Measurements from ENCODE around the gene CYP27A1. TPM values are rescaled to one million over a fixed set of nuclear protein-coding genes. Genes with fewer than 3 reads are reported as not detected.

CYP27A1 gene
- total and polyA plus RNA-seq, 9 of the 15 experiments (the other 6 are each of a cell fraction or from before 2014, with no cell fraction given): 0.20 TPM; not detected in 8

DNA sequence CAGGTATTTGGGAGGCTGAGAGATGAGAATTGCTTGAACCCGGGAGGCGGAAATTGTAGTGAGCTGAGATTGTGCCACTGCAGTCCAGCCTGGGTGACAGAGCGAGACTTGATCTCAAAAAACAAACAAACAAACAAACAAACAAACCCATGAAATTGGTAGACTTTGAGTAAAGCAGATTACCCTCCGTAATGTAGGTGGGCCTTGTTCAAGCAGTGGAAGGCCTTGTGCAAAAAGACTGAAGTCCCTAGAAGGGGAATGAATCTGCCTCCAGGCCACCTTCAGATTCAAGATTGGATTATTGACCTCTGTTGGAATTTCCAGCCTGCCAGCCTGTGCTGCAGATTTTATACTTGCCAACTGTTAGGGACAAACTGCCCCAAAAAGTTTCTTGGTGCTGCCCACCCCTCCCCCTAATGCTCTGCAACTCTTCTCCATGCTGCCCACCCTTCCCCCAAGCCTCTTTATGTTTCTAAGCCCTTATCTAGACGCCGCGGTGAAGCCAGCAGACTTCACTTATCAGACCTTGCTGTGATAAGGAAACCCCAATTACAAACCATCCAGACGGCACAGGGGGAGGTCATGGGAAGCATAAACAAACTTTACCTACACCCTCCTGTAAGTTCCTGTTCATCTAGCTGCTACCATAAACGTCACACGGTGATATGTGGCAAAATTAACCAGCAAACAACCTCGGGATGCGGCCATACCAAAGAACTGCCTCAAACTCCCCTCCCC lies 17.0 kb downstream of the CYP27A1 start (continued):
- TF ChIP-seq ARHGAP35 (IDR thresholded peaks at IDR 0.05; ENCODE audit: partially characterized antibody): no peak
- TF ChIP-seq TAF15 (IDR thresholded peaks at IDR 0.05; ENCODE audit: low read depth, low read length): no peak
- TF ChIP-seq SOX6 (IDR thresholded peaks at IDR 0.05): peak; percentile 27; the same call in 1 of the 2 replicates
- no peak for TF ChIP-seq ZNF561 (CRISPR knock-in tag; conservative IDR thresholded peaks at IDR 0.05)
- TF ChIP-seq SMARCE1 (IDR thresholded peaks at IDR 0.05): peak; percentile 48; the same call in 1 of the 2 replicates
- TF ChIP-seq CHCHD3 (CRISPR knock-in tag; IDR thresholded peaks at IDR 0.05): no peak
- no peak for TF ChIP-seq SMC3 (conservative IDR thresholded peaks at IDR 0.05; ENCODE audit: insufficient read depth, low read depth, low read length)
- TF ChIP-seq SMARCB1 (IDR thresholded peaks at IDR 0.05; ENCODE audit: insufficient read length, low read depth): no peak
- TF ChIP-seq, protein P1, sequence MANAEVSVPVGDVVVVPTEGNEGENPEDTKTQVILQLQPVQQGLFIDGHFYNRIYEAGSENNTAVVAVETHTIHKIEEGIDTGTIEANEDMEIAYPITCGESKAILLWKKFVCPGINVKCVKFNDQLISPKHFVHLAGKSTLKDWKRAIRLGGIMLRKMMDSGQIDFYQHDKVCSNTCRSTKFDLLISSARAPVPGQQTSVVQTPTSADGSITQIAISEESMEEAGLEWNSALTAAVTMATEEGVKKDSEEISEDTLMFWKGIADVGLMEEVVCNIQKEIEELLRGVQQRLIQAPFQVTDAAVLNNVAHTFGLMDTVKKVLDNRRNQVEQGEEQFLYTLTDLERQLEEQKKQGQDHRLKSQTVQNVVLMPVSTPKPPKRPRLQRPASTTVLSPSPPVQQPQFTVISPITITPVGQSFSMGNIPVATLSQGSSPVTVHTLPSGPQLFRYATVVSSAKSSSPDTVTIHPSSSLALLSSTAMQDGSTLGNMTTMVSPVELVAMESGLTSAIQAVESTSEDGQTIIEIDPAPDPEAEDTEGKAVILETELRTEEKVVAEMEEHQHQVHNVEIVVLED (CRISPR knock-in tag; IDR thresholded peaks at IDR 0.05): no peak
- TF ChIP-seq PCBP1 (IDR thresholded peaks at IDR 0.05; ENCODE audit: low read depth, low read length, poor library complexity, severe bottlenecking): no peak
- TF ChIP-seq, protein P2, sequence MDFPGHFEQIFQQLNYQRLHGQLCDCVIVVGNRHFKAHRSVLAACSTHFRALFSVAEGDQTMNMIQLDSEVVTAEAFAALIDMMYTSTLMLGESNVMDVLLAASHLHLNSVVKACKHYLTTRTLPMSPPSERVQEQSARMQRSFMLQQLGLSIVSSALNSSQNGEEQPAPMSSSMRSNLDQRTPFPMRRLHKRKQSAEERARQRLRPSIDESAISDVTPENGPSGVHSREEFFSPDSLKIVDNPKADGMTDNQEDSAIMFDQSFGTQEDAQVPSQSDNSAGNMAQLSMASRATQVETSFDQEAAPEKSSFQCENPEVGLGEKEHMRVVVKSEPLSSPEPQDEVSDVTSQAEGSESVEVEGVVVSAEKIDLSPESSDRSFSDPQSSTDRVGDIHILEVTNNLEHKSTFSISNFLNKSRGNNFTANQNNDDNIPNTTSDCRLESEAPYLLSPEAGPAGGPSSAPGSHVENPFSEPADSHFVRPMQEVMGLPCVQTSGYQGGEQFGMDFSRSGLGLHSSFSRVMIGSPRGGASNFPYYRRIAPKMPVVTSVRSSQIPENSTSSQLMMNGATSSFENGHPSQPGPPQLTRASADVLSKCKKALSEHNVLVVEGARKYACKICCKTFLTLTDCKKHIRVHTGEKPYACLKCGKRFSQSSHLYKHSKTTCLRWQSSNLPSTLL (IDR thresholded peaks at IDR 0.05): no peak
- TF ChIP-seq NBN (IDR thresholded peaks at IDR 0.05; ENCODE audit: low read depth): no peak
- peak; percentile 19; the same call in 1 of the 2 replicates for TF ChIP-seq EP300 (IDR thresholded peaks at IDR 0.05; ENCODE audit: low read length)
- TF ChIP-seq, protein P3, sequence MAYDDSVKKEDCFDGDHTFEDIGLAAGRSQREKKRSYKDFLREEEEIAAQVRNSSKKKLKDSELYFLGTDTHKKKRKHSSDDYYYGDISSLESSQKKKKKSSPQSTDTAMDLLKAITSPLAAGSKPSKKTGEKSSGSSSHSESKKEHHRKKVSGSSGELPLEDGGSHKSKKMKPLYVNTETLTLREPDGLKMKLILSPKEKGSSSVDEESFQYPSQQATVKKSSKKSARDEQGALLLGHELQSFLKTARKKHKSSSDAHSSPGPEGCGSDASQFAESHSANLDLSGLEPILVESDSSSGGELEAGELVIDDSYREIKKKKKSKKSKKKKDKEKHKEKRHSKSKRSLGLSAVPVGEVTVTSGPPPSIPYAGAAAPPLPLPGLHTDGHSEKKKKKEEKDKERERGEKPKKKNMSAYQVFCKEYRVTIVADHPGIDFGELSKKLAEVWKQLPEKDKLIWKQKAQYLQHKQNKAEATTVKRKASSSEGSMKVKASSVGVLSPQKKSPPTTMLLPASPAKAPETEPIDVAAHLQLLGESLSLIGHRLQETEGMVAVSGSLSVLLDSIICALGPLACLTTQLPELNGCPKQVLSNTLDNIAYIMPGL (CRISPR knock-in tag; IDR thresholded peaks at IDR 0.05): no peak
- no peak for TF ChIP-seq ZNF444 (CRISPR knock-in tag; IDR thresholded peaks at IDR 0.05)
- TF ChIP-seq BRF1 (IDR thresholded peaks at IDR 0.05; ENCODE audit: borderline replicate concordance, extremely low read depth, insufficient read length): no peak
- TF ChIP-seq LEF1 (IDR thresholded peaks at IDR 0.05): 0 out of 2 replicates have a peak, but pooled peaks have one; percentile 24
- TF ChIP-seq CBFA2T3 (IDR thresholded peaks at IDR 0.05): peak; percentile 57
- TF ChIP-seq ASH1L (IDR thresholded peaks at IDR 0.05; ENCODE audit: borderline replicate concordance, low read depth, partially characterized antibody): no peak

Data from K562 (cell line).